HepG2 (cell line): Measurements from ENCODE around the gene SLC35G2. TPM values are rescaled to one million over a fixed set of nuclear protein-coding genes. Genes with fewer than 3 reads are reported as not detected.
A peak's percentile ranks its signal among the peaks of the same experiment; 100 is the strongest.

ENCODE experiments used
- BRD4 ChIP-seq: sonication (generic); formaldehyde crosslinking; IDR thresholded peaks from 2 replicates; pipeline ENCODE4 v1.4.0; 2020; ENCODE audit warnings: missing genetic modification reagents
- CBX1 ChIP-seq: IDR thresholded peaks from one replicate; pipeline ENCODE4 v1.6.1; 2016; ENCODE audit warnings: antibody characterized with exemption, low read depth
- GFI1 ChIP-seq: sonication (generic); formaldehyde crosslinking; IDR thresholded peaks from 2 replicates; pipeline ENCODE4 v1.5.0; 2020; ENCODE audit warnings: missing genetic modification reagents, mild to moderate bottlenecking, borderline replicate concordance
- HNF4G ChIP-seq, 2 experiments: sonication (generic) in 1 of 2; formaldehyde crosslinking in 1 of 2; IDR thresholded peaks; 2 replicates each; pipeline versions ENCODE4 v1.4.0 to v1.6.1; 2011 to 2020; ENCODE audit warnings: borderline replicate concordance in 2 of 2, low read depth in 2 of 2, mild to moderate bottlenecking in 2 of 2, low read length in 1 of 2, missing genetic modification reagents in 1 of 2, moderate library complexity in 1 of 2
- KMT2B ChIP-seq: IDR thresholded peaks from 2 replicates; pipeline ENCODE4 v1.6.1; 2016; ENCODE audit warnings: missing genetic modification reagents, missing compliant biosample characterization
- NFE2L2 ChIP-seq: fragments of 150-350 bp; IDR thresholded peaks from 2 replicates; pipeline ENCODE4 v1.6.1; 2014; ENCODE audit warnings: low read length
- NFIC ChIP-seq: IDR thresholded peaks from 2 replicates; pipeline ENCODE4 v1.6.1; 2012; ENCODE audit warnings: mild to moderate bottlenecking, low read length, inconsistent platforms
- PRMT3 ChIP-seq: sonication (generic); formaldehyde crosslinking; IDR thresholded peaks from 2 replicates; pipeline ENCODE4 v1.8.1; 2022; ENCODE audit warnings: low read depth, mild to moderate bottlenecking, moderate library complexity, missing genetic modification reagents, borderline replicate concordance
- SMAD1 ChIP-seq: sonication (generic); formaldehyde crosslinking; IDR thresholded peaks from 2 replicates; pipeline ENCODE4 v1.4.0; 2020; ENCODE audit warnings: missing genetic modification reagents, low read depth, mild to moderate bottlenecking, borderline replicate concordance
- SRF ChIP-seq: IDR thresholded peaks from 2 replicates; pipeline ENCODE4 v1.6.1; 2011; ENCODE audit warnings: mild to moderate bottlenecking, low read depth, low read length, moderate library complexity
- TOPORS ChIP-seq: sonication (generic); formaldehyde crosslinking; IDR thresholded peaks from 2 replicates; pipeline ENCODE4 v1.8.0; 2023; ENCODE audit warnings: mild to moderate bottlenecking, missing genetic modification reagents
- USF2 ChIP-seq, 2 experiments: sonication (generic) in 1 of 2; formaldehyde crosslinking in 1 of 2; IDR thresholded peaks; 2 replicates each; pipeline versions ENCODE4 v1.5.1 to v1.6.1; 2011 to 2020; ENCODE audit warnings: borderline replicate concordance in 1 of 2, low read depth in 1 of 2, low read length in 1 of 2, mild to moderate bottlenecking in 1 of 2, missing genetic modification reagents in 1 of 2, moderate library complexity in 1 of 2
- ZNF281 ChIP-seq: sonication (generic); formaldehyde crosslinking; IDR thresholded peaks from 2 replicates; pipeline ENCODE4 v1.4.0; 2020; ENCODE audit warnings: missing genetic modification reagents, borderline replicate concordance
- ZNF441 ChIP-seq: sonication (generic); formaldehyde crosslinking; IDR thresholded peaks from 2 replicates; pipeline ENCODE4 v1.7.0; 2021; ENCODE audit warnings: missing genetic modification reagents, borderline replicate concordance
- ZNF513 ChIP-seq: sonication (generic); formaldehyde crosslinking; conservative IDR thresholded peaks from 2 replicates; pipeline ENCODE4 v1.5.0; 2020; ENCODE audit warnings: missing genetic modification reagents
- ZNF605 ChIP-seq: sonication (generic); formaldehyde crosslinking; IDR thresholded peaks from 2 replicates; pipeline ENCODE4 v1.8.0; 2022; ENCODE audit warnings: mild to moderate bottlenecking, missing genetic modification reagents
- ZNF687 ChIP-seq: sonication (generic); formaldehyde crosslinking; IDR thresholded peaks from 2 replicates; pipeline ENCODE4 v1.5.1; 2020; ENCODE audit warnings: mild to moderate bottlenecking, missing genetic modification reagents, moderate library complexity
- polyA plus RNA-seq, 8 experiments: library from polyadenylated mRNA; depleted of rRNA in 3 of 8; stranded (reverse) in 7 of 8; unstranded in 1 of 8; fragments of >200 nt; fragmentation: Illumina TruSeq in 4 of 8; extraction: Trizol in 4 of 8; gene quantifications; 2 replicates each; pipeline versions ENCODE4 v1.2.1 to v1.2.3, GENCODE V29; 2011 to 2016; ENCODE audit warnings: low read depth in 4 of 8, missing spikeins in 1 of 8, mixed read lengths in 1 of 8; ENCODE audit not compliant: insufficient read depth in 1 of 8
- total RNA-seq, 5 experiments: library from RNA; depleted of rRNA; stranded (reverse); fragments of >200 nt; fragmentation: Illumina TruSeq; extraction: Trizol; gene quantifications; 2 replicates each; pipeline ENCODE4 v1.2.3, GENCODE V29; 2016; ENCODE audit warnings: low read depth in 1 of 5

The SLC35G2 gene
- total and polyA plus RNA-seq, 2 of the 13 experiments (the other 11 are each of a cell fraction or from before 2014, with no cell fraction given) = 7.6 to 10.3 TPM

GRCh38 chr3:136818769-136819391, at the start of gene SLC35G2 (continued):
- no peak for TF ChIP-seq NFIC
- TF ChIP-seq ZNF513 = no peak
- TF ChIP-seq CBX1 = no peak
- TF ChIP-seq SMAD1 (CRISPR knock-in tag) = no peak
- peak; percentile 64; the same call in 1 of the 2 replicates for TF ChIP-seq ZNF441 (CRISPR knock-in tag)
- TF ChIP-seq TOPORS (CRISPR knock-in tag) = no peak
- TF ChIP-seq USF2 (IDR thresholded peaks at IDR 0.05; ENCODE audit: low read depth, low read length) = no peak
- TF ChIP-seq USF2 (CRISPR knock-in tag; IDR thresholded peaks at IDR 0.05; ENCODE audit: borderline replicate concordance) = no peak; the same call in 1 of the 2 replicates
- TF ChIP-seq ZNF687 (CRISPR knock-in tag) = peak; percentile 78
- peak; percentile 15; the same call in 1 of the 2 replicates for TF ChIP-seq KMT2B (CRISPR knock-in tag)
- no peak for TF ChIP-seq ZNF281 (CRISPR knock-in tag)
- no peak for TF ChIP-seq NFE2L2
- TF ChIP-seq SRF = no peak
- no peak; the same call in 1 of the 2 replicates for TF ChIP-seq PRMT3
- no peak for TF ChIP-seq BRD4 (CRISPR knock-in tag)
- no peak; the same call in 1 of the 2 replicates for TF ChIP-seq ZNF605 (CRISPR knock-in tag)
- no peak for TF ChIP-seq HNF4G (IDR thresholded peaks at IDR 0.05; ENCODE audit: borderline replicate concordance, low read depth, low read length)
- 0 out of 2 replicates have a peak, but pooled peaks have one; percentile 22 for TF ChIP-seq HNF4G (CRISPR knock-in tag; IDR thresholded peaks at IDR 0.05; ENCODE audit: borderline replicate concordance, low read depth)
- TF ChIP-seq GFI1 (CRISPR knock-in tag) = 0 out of 2 replicates have a peak, but pooled peaks have one; percentile 33
